ENCODE results near the gene ZBTB16.

- TF ChIP-seq ZNF384 (IDR thresholded peaks at IDR 0.05) (no peak), ELF4 (IDR thresholded peaks at IDR 0.05) (no peak), FOXM1 (IDR thresholded peaks at IDR 0.05; ENCODE audit: borderline replicate concordance) (no peak), ARNT (IDR thresholded peaks at IDR 0.05) (no peak), NFRKB (IDR thresholded peaks at IDR 0.05) (no peak)
Observed at GRCh38 chr11:114084414-114084813, 24.9 kb downstream of the ZBTB16 start.

All from HEK293T (cell line).